ENCODE measurements around the gene PPDPF.

The PPDPF gene

GRCh38 chr20:63501818-63502670 is 18.5 kb upstream of the PPDPF start:
- no peak for TF ChIP-seq CTCF (IDR thresholded peaks at IDR 0.05; ENCODE audit: insufficient read depth, missing control alignments)
- no peak for FAIRE-seq
- peak; percentile 94 for DNase-seq (ENCODE audit: insufficient read length, low spot score)

- FAIRE-seq (no peak), DNase-seq (ENCODE audit: insufficient read length, low spot score) (no peak)
- no peak for TF ChIP-seq CTCF (IDR thresholded peaks at IDR 0.05; ENCODE audit: insufficient read depth, missing control alignments)
Measured at GRCh38 chr20:63502671-63503172, 17.8 kb upstream of the PPDPF start.

DNA sequence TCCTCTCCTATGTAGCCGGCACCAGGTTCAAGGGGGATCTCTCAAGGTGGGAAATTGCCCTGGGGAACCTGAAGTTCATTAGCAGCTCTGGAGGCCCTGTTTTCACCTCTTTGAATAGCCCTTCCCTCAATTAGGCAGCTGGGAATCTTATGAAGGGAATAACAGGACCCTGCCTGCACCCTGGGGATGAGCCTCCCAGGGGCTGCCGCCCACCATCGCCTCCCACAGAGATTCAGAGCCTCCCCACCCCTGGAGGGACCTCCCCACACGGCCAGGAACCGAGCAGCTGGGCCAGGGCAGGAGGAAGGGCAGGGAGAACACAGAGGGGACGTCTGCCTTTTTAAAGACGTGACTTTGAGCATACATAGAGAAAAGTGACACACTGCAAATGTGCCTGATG is 17.0 kb upstream of the PPDPF start:
- DNase-seq (ENCODE audit: insufficient read length, low spot score) (no peak), FAIRE-seq (no peak)
- TF ChIP-seq CTCF (IDR thresholded peaks at IDR 0.05; ENCODE audit: insufficient read depth, missing control alignments): no peak

GRCh38 chr20:63504642-63505041 is 15.9 kb upstream of the PPDPF start:
- no peak for FAIRE-seq
- no peak for DNase-seq (ENCODE audit: insufficient read length, low spot score)
- no peak for TF ChIP-seq CTCF (IDR thresholded peaks at IDR 0.05; ENCODE audit: insufficient read depth, missing control alignments)

- TF ChIP-seq CTCF (IDR thresholded peaks at IDR 0.05; ENCODE audit: insufficient read depth, missing control alignments): no peak
- FAIRE-seq: no peak
- no peak for DNase-seq (ENCODE audit: insufficient read length, low spot score)
Measured at GRCh38 chr20:63505281-63505680, 15.3 kb upstream of the PPDPF start.

GRCh38 chr20:63505723-63506122 is 14.8 kb upstream of the PPDPF start:
- no peak for TF ChIP-seq CTCF (IDR thresholded peaks at IDR 0.05; ENCODE audit: insufficient read depth, missing control alignments)
- DNase-seq (ENCODE audit: insufficient read length, low spot score): no peak
- no peak for FAIRE-seq

DNA sequence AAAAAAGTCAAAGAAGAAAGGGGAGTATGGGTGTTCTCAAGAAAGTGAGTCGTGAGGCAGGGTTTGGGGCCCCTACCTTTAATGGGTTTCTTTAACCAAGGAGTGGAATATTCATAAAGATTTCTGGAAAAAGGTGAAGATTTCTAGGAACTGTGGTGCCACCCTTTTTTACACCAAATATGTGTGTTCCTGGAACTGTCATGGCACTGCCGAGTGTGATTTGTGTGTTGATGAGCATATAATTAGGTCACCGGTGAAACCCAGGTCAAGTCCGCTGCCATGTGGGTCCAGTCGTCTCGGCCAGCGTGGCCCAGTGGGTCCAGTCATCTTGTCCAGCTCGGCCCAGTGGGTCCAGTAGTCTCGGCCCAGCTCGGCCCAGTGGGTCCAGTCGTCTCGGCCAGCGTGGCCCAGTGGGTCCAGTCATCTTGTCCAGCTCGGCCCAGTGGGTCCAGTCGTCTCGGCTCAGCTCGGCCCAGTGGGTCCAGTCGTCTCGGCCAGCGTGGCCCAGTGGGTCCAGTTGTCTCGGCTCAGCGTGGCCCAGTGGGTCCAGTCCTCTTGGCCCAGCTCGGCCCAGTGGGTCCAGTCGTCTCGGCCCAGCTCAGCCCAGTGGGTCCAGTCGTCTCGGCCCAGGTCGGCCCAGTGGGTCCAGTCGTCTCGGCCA is 13.4 kb upstream of the PPDPF start:
- no peak for FAIRE-seq

More for the DNA sequence above, 13.4 kb upstream of the PPDPF start:
- TF ChIP-seq CTCF (IDR thresholded peaks at IDR 0.05; ENCODE audit: insufficient read depth, missing control alignments): no peak
- no peak for DNase-seq (ENCODE audit: insufficient read length, low spot score)
